OCI-LY1 (cell line): ENCODE results near the gene SPON2.

ENCODE experiments used
- H2AFZ ChIP-seq: fragments of 200-600 bp; sonication (generic), shearing (Covaris generic); 2 replicates; pipeline ENCODE4 v1.6.0; 2014; ENCODE audit warnings: antibody characterized with exemption, mild to moderate bottlenecking, low read length
- H3F3A ChIP-seq: fragments of 200-600 bp; sonication (generic), shearing (Covaris generic); 2 replicates; pipeline ENCODE4 v1.6.0; 2014; ENCODE audit warnings: mild to moderate bottlenecking, antibody characterized with exemption, low read length, moderate library complexity; ENCODE audit not compliant: insufficient read depth
- H3K27ac ChIP-seq: fragments of 200-600 bp; sonication (generic); 2 replicates; pipeline ENCODE4 v1.5.1; 2014; ENCODE audit warnings: low read length, mixed run types, mild to moderate bottlenecking, low read depth; ENCODE audit not compliant: poor library complexity, severe bottlenecking
- H3K27me3 ChIP-seq: fragments of 200-600 bp; sonication (generic); 2 replicates; pipeline ENCODE4 v1.6.0; 2014; ENCODE audit warnings: antibody characterized with exemption, mild to moderate bottlenecking, low read length, moderate library complexity; ENCODE audit not compliant: insufficient read depth
- H3K36me3 ChIP-seq: fragments of 200-600 bp; sonication (generic); 2 replicates; pipeline ENCODE4 v1.6.1; 2014; ENCODE audit warnings: mild to moderate bottlenecking, antibody characterized with exemption, low read length, moderate library complexity, mixed read lengths; ENCODE audit not compliant: insufficient read depth
- H3K4me1 ChIP-seq: fragments of 200-600 bp; sonication (generic); 2 replicates; pipeline ENCODE4 v1.5.1; 2014; ENCODE audit warnings: mild to moderate bottlenecking, low read length, moderate library complexity; ENCODE audit not compliant: insufficient read depth, severe bottlenecking
- H3K4me2 ChIP-seq: fragments of 200-600 bp; sonication (generic), shearing (Covaris generic); 2 replicates; pipeline ENCODE4 v1.6.1; 2014; ENCODE audit warnings: low read length
- H3K4me3 ChIP-seq: fragments of 200-600 bp; sonication (generic); 2 replicates; pipeline ENCODE4 v1.5.1; 2014; ENCODE audit warnings: low read length, low read depth, mild to moderate bottlenecking, mixed read lengths; ENCODE audit not compliant: poor library complexity, severe bottlenecking
- H3K79me2 ChIP-seq: fragments of 200-600 bp; shearing (Covaris generic); 2 replicates; pipeline ENCODE4 v1.6.1; 2016; ENCODE audit warnings: mixed run types, low read length, mixed read lengths; ENCODE audit not compliant: insufficient read depth
- H3K9ac ChIP-seq: fragments of 200-600 bp; sonication (generic), shearing (Covaris generic); 2 replicates; pipeline ENCODE4 v1.6.1; 2014; ENCODE audit warnings: mild to moderate bottlenecking, low read length, mixed read lengths
- H3K9me2 ChIP-seq: fragments of 200-600 bp; sonication (generic), shearing (Covaris generic); 2 replicates; pipeline ENCODE4 v1.6.1; 2014; ENCODE audit warnings: low read depth, mild to moderate bottlenecking, low read length, mixed read lengths
- H3K9me3 ChIP-seq: fragments of 200-600 bp; shearing (Covaris generic); 2 replicates; pipeline ENCODE4 v1.6.1; 2014; ENCODE audit warnings: low read length, mixed read lengths
- H4K20me1 ChIP-seq: fragments of 200-600 bp; sonication (generic), shearing (Covaris generic); 2 replicates; pipeline ENCODE4 v1.6.0; 2016; ENCODE audit warnings: mild to moderate bottlenecking, low read length; ENCODE audit not compliant: insufficient read depth
- EZH2 ChIP-seq: fragments of 200-600 bp; sonication (generic), shearing (Covaris generic); IDR thresholded peaks from 2 replicates; pipeline ENCODE4 v1.8.0; 2017; ENCODE audit warnings: borderline replicate concordance, mixed run types, mild to moderate bottlenecking, antibody characterized with exemption, low read length, moderate library complexity, mixed read lengths
- TF ChIP-seq, protein P1 (sequence below): fragments of 200-600 bp; sonication (generic), shearing (Covaris generic); IDR thresholded peaks from 2 replicates; pipeline ENCODE4 v1.5.1; 2017; ENCODE audit warnings: mild to moderate bottlenecking, antibody characterized with exemption, low read length, moderate library complexity, mixed read lengths

SPON2 gene

GRCh38 chr4:1211891-1212545 lies 39.6 kb upstream of the SPON2 start:
- no peaks in the 10 kb centered on the region for H3K9me3 ChIP-seq
- H2AFZ ChIP-seq = no peak overlapping the region
- no peak overlapping the region for H3K4me3 ChIP-seq
- no peak overlapping the region for H3K4me2 ChIP-seq
- H3K9me2 ChIP-seq = no peaks in the 10 kb centered on the region
- no peaks in the 10 kb centered on the region for H3F3A ChIP-seq
- peaks cover 42% of the 10 kb centered on the region for H3K4me1 ChIP-seq
- H3K27me3 ChIP-seq = no peaks in the 10 kb centered on the region
- no peaks in the 10 kb centered on the region for H4K20me1 ChIP-seq
- no peak overlapping the region for H3K27ac ChIP-seq
- no peak overlapping the region for H3K9ac ChIP-seq
- TF ChIP-seq EZH2 = no peak
- TF ChIP-seq, protein P1, sequence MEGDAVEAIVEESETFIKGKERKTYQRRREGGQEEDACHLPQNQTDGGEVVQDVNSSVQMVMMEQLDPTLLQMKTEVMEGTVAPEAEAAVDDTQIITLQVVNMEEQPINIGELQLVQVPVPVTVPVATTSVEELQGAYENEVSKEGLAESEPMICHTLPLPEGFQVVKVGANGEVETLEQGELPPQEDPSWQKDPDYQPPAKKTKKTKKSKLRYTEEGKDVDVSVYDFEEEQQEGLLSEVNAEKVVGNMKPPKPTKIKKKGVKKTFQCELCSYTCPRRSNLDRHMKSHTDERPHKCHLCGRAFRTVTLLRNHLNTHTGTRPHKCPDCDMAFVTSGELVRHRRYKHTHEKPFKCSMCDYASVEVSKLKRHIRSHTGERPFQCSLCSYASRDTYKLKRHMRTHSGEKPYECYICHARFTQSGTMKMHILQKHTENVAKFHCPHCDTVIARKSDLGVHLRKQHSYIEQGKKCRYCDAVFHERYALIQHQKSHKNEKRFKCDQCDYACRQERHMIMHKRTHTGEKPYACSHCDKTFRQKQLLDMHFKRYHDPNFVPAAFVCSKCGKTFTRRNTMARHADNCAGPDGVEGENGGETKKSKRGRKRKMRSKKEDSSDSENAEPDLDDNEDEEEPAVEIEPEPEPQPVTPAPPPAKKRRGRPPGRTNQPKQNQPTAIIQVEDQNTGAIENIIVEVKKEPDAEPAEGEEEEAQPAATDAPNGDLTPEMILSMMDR = no peak
- H3K79me2 ChIP-seq = no peaks in the 10 kb centered on the region
- peaks cover 14% of the 10 kb centered on the region for H3K36me3 ChIP-seq

DNA sequence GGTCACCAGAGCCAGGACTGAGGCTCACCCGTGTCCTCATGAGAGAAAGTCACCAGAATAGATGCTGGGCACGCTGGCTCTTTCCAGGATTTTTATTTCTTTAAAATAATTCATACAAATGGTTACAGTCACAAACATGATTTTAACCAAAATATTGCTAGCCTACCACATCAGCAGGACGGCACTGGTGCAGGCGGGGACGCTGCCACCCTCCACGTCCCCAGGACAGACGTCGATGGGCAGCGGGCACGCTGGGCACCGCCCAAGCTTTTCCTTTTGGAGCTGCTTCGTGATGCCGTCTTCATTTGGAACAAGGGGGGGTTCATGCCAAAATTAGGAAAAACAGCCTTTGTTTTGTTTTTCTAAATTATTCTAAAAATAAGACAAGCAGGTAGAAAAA lies 39.0 kb upstream of the SPON2 start:
- TF ChIP-seq, protein P1 = no peak
- no peak for TF ChIP-seq EZH2
- H3K79me2 ChIP-seq = no peaks in the 10 kb centered on the region
- H3K27ac ChIP-seq = no peak overlapping the region
- peaks cover 36% of the 10 kb centered on the region for H3K4me1 ChIP-seq
- H3K9me3 ChIP-seq = no peaks in the 10 kb centered on the region
- no peaks in the 10 kb centered on the region for H4K20me1 ChIP-seq
- H3K27me3 ChIP-seq = no peaks in the 10 kb centered on the region
- H3K36me3 ChIP-seq = peaks cover 14% of the 10 kb centered on the region
- H2AFZ ChIP-seq = no peak overlapping the region
- no peak overlapping the region for H3K9ac ChIP-seq
- no peak overlapping the region for H3K4me2 ChIP-seq
- H3F3A ChIP-seq = no peaks in the 10 kb centered on the region
- H3K9me2 ChIP-seq = no peaks in the 10 kb centered on the region
- H3K4me3 ChIP-seq = no peak overlapping the region

DNA sequence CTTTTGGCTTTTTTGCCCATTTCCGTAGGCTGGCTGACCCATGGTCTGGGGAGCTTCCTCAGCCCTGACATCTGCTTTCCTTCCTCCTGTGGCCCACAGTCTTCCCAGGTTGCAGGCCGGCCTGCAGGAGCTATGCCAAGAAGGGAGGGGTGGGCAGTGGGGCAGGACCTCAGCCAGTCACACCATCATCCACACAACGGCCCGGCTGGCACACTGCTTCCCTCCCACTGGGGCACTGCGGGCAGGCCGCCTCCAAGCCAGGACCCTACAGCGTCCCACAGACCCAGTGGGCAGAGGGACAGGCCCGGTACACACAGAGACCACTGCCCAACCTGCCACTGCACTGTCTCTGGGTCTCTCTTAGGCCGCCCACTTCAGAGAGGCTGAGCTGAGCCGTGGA lies 38.6 kb upstream of the SPON2 start:
- Histone ChIP-seq H2AFZ (no peak overlapping the region), H3K27ac (no peak overlapping the region), H3K9me2 (no peaks in the 10 kb centered on the region), H3K9ac (no peak overlapping the region), H3K27me3 (no peaks in the 10 kb centered on the region), H3K4me2 (no peak overlapping the region), H3K4me3 (no peak overlapping the region), H3K9me3 (no peaks in the 10 kb centered on the region), H3F3A (no peaks in the 10 kb centered on the region), H4K20me1 (no peaks in the 10 kb centered on the region), H3K36me3 (peaks cover 14% of the 10 kb centered on the region), H3K79me2 (no peaks in the 10 kb centered on the region), H3K4me1 (peaks cover 32% of the 10 kb centered on the region)
- TF ChIP-seq, protein P1 = no peak
- TF ChIP-seq EZH2 = no peak
